PC-9 (cell line): ENCODE data around the gene NDP. TPM values are rescaled to one million over a fixed set of nuclear protein-coding genes. Genes with fewer than 3 reads are reported as not detected.

Experiments used
- BruUV-seq: library from RNA; stranded (reverse); fragments of 400-500 nt; replicated peaks from 2 replicates; lab custom pipeline; 2021; lab: Mats Ljungman, UMichigan
- CTCF ChIA-PET: fragments of 300-600 bp; sonication (Branson Sonifier 250); formaldehyde crosslinking; loops from one replicate; lab custom pipeline; 2022; ENCODE audit warnings: antibody characterized with exemption; lab: Charles Lee
- POLR2A ChIA-PET: fragments of 300-600 bp; sonication (Branson Sonifier 250); formaldehyde crosslinking; loops from one replicate; lab custom pipeline; 2022; ENCODE audit warnings: antibody characterized with exemption; ENCODE audit not compliant: unreplicated experiment; lab: Charles Lee
- DNase-seq, 2 experiments: peaks; one replicate each; pipeline versions ENCODE4 v3.0.0 to v3.0.0-alpha.2; 2015 to 2022; ENCODE audit warnings: mixed read lengths in 1 of 2
- H2AFZ ChIP-seq: fragments of 200-600 bp; sonication (generic); 2 replicates; pipeline ENCODE4 v1.8.1; 2017; ENCODE audit warnings: antibody characterized with exemption
- H3F3A ChIP-seq: fragments of 200-600 bp; sonication (generic); 2 replicates; pipeline ENCODE4 v1.8.1; 2017; ENCODE audit warnings: antibody characterized with exemption, mild to moderate bottlenecking, low read depth; ENCODE audit not compliant: insufficient read depth
- H3K27ac ChIP-seq: fragments of 200-600 bp; sonication (generic); 2 replicates; pipeline ENCODE4 v1.6.1; 2016; ENCODE audit warnings: mixed run types
- H3K27me3 ChIP-seq: fragments of 200-600 bp; sonication (generic); 2 replicates; pipeline ENCODE4 v1.6.1; 2016; ENCODE audit warnings: low read depth, mixed run types; ENCODE audit not compliant: insufficient read depth
- H3K36me3 ChIP-seq: fragments of 200-600 bp; sonication (generic); 2 replicates; pipeline ENCODE4 v1.6.1; 2016; ENCODE audit warnings: low read depth, mixed run types
- H3K4me1 ChIP-seq: fragments of 200-600 bp; sonication (generic); replicated peaks from 2 replicates; pipeline ENCODE4 v1.6.1; 2016; ENCODE audit warnings: mixed run types; ENCODE audit not compliant: insufficient read depth
- H3K4me2 ChIP-seq: fragments of 200-600 bp; sonication (generic); 2 replicates; pipeline ENCODE4 v1.6.1; 2017; ENCODE audit warnings: mixed run types
- H3K4me3 ChIP-seq: fragments of 200-600 bp; sonication (generic); 2 replicates; pipeline ENCODE4 v1.6.1; 2016; ENCODE audit warnings: mixed run types
- H3K79me2 ChIP-seq: fragments of 200-600 bp; sonication (generic); 2 replicates; pipeline ENCODE4 v1.6.1; 2017; ENCODE audit warnings: low read depth, mixed run types
- H3K9me2 ChIP-seq: fragments of 200-600 bp; sonication (generic); 2 replicates; pipeline ENCODE4 v1.8.1; 2017; ENCODE audit warnings: mild to moderate bottlenecking; ENCODE audit not compliant: insufficient read depth
- H3K9me3 ChIP-seq: fragments of 200-600 bp; sonication (generic); 2 replicates; pipeline ENCODE4 v1.8.1; 2016; ENCODE audit warnings: low read depth; ENCODE audit not compliant: insufficient read depth
- H4K20me1 ChIP-seq: fragments of 200-600 bp; sonication (generic); 2 replicates; pipeline ENCODE4 v1.8.1; 2017; ENCODE audit not compliant: insufficient read depth
- EZH2 ChIP-seq: fragments of 200-600 bp; sonication (generic); IDR thresholded peaks from 2 replicates; pipeline ENCODE4 v1.8.0; 2017; ENCODE audit warnings: antibody characterized with exemption, low read depth
- intact Hi-C: fragments of 100-400 bp; cut with micrococcal nuclease; formaldehyde crosslinking; loops from one replicate; pipeline ENCODE4 v1.10.0; 2022; ENCODE audit not compliant: unreplicated experiment
- total RNA-seq: library from RNA; stranded (reverse); gene quantifications from 2 replicates; pipeline ENCODE4 v1.2.3, GENCODE V29; 2021
- TF ChIP-seq, protein P1 (sequence below): fragments of 200-600 bp; sonication (generic); conservative IDR thresholded peaks from 2 replicates; pipeline ENCODE4 v1.6.1; 2017; ENCODE audit warnings: mixed run types, antibody characterized with exemption, mild to moderate bottlenecking, moderate library complexity

NDP gene
- total RNA-seq, 1 experiment from 2014 or later: not detected

DNA sequence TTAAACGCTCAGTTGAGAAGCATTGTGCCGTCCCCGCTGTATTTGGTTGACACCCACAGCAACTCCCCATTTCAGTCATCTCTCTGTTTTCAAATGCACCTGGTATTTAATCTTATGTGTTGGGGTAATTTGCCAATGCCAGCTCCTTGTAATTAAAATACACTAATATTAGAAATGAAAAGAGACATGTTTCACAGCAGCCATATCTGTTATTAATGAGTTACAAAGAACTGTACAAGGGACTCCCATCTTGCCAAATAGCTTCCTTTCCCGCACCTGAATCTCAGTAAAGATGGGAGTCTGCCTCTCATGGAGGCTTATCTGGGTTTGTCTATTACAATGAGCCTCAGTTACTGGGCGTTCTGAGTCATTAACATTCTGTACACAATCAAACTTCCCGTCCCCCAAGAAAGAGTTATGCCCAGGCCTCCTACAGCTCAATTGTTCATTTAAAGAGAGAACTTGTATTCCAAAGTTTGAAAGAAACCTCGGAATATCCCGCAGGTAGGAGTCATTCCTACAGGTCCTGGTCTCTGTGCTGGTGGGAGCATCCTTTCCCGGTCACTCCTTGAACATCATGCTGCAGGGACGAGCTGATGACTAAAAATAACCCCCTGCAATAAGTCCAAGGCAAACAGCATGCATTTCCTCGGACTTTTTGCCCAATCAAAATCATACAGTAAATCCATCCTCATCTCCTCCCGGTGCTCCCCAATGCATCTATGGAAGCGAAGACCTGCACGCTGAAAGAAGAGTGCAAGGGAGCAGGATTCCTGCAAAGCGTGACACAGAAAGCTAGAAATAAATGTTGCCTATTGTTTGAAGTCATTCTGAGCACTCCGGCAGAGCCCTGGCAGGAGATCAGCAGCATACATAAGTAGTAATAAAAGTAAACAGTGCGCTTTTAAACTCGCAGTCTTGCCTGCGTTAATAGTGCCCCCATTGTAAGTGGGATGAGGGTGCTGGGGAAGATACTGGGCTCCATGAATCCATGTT lies 926 bp downstream of the NDP start:
- Histone ChIP-seq H3K79me2 (no peaks in the 10 kb centered on the region), H3K4me1 (no peaks in the 10 kb centered on the region), H3K36me3 (no peaks in the 10 kb centered on the region), H3K27me3 (no peaks in the 10 kb centered on the region), H4K20me1 (no peaks in the 10 kb centered on the region), H3K9me2 (no peaks in the 10 kb centered on the region), H2AFZ (no peak overlapping the region), H3K4me2 (no peak overlapping the region), H3K9me3 (no peaks in the 10 kb centered on the region), H3K4me3 (no peak overlapping the region), H3F3A (no peaks in the 10 kb centered on the region), H3K27ac (no peak overlapping the region)
- intact Hi-C loops: no loop called here
- no peak for DNase-seq
- ChIA-PET POLR2A (interaction anchor here (0.7 kb wide), 1 partner anchor 1001 kb away, joined by 3 read pairs; no protein-coding TSS in a partner anchor), CTCF (no interaction called here)
- no TSS peak for BruUV-seq
- no peak for TF ChIP-seq EZH2
- TF ChIP-seq, protein P1, sequence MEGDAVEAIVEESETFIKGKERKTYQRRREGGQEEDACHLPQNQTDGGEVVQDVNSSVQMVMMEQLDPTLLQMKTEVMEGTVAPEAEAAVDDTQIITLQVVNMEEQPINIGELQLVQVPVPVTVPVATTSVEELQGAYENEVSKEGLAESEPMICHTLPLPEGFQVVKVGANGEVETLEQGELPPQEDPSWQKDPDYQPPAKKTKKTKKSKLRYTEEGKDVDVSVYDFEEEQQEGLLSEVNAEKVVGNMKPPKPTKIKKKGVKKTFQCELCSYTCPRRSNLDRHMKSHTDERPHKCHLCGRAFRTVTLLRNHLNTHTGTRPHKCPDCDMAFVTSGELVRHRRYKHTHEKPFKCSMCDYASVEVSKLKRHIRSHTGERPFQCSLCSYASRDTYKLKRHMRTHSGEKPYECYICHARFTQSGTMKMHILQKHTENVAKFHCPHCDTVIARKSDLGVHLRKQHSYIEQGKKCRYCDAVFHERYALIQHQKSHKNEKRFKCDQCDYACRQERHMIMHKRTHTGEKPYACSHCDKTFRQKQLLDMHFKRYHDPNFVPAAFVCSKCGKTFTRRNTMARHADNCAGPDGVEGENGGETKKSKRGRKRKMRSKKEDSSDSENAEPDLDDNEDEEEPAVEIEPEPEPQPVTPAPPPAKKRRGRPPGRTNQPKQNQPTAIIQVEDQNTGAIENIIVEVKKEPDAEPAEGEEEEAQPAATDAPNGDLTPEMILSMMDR: no peak

DNA sequence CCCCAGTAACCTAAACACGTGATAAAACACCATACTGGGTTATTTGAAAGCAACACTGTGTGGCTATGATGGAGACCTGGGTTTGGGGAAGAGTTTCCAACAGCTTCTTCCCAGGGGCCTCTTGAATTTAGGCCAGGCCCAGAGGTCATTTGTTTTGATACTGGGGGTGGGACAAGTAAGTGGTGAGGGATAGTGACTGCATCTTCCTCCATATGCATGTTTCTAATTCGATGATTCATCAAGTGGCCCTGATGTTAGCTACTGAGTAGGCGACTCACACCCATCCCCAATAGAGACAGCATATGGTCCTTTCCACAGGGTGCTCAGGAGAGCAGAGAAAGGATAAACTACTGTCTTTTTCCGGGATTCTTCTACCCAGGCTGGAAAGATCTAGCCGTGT lies 2.7 kb downstream of the NDP start:
- intact Hi-C loops: no loop called here
- Histone ChIP-seq H3K9me3 (no peaks in the 10 kb centered on the region), H3K4me3 (no peak overlapping the region), H3K36me3 (no peaks in the 10 kb centered on the region), H3K4me2 (no peak overlapping the region), H3F3A (no peaks in the 10 kb centered on the region), H3K4me1 (no peaks in the 10 kb centered on the region), H3K79me2 (no peaks in the 10 kb centered on the region), H4K20me1 (no peaks in the 10 kb centered on the region), H3K27ac (no peak overlapping the region), H3K27me3 (no peaks in the 10 kb centered on the region), H2AFZ (no peak overlapping the region), H3K9me2 (no peaks in the 10 kb centered on the region)
- POLR2A ChIA-PET: no interaction called here
- TF ChIP-seq EZH2: no peak
- TF ChIP-seq, protein P1: no peak
- DNase-seq: no peak
- BruUV-seq: no TSS peak
- CTCF ChIA-PET: interaction anchor here (0.6 kb wide), 1 partner anchor 12 kb away, joined by 7 read pairs; no protein-coding TSS in a partner anchor

DNA sequence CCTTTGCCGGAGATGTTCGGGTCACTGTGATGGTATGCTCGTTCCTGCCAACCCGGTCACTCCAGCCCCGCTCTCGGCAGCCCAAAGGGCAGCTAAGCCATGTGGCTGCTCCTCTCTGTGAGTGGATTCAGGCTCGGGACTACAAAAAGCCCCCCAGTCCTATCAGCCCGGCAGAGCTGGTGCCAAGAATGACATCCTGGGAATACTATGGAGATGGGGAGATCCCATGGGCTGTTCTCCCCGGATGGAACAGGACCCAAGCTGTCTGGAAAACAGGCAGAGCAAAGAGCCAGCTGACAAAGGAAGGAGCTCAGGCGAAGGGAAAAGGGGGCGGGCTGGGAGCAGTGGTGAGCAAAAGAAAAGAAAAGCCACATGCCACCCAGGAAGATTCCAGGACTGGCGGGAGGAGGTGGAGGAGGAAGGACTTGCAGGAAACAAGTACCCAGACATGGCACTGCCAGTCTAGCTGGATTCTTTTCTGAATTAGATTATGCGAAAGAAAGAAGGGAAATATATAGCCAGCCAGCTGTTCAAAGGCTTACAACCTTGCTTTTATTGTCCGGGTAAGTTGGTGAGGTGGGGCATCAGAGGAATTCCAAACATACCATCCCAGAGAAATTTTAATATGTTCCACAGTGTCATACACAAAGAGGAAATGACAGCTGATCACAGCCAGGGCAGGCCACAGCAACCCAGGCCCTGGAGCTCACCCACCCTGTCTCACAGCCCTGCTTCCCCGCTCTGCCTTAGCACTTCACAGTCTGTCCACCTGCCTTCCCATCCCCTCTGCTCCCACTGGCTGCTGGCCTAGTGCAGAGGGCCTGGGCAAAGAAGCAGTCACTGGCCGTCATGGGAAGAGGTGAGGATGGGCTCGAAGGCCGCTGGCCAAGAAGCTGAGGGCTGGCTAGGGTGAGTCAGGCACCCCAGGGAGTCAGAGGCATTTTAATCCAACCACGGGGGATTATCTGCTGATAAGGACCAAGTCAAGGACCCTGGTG lies 3.4 kb downstream of the NDP start:
- ChIA-PET CTCF (interaction anchor here (0.6 kb wide), 1 partner anchor 12 kb away, joined by 7 read pairs; no protein-coding TSS in a partner anchor), POLR2A (interaction anchor here (0.6 kb wide), 1 partner anchor 223 kb away, joined by 5 read pairs; no protein-coding TSS in a partner anchor)
- no peak overlapping the region for H3K4me2 ChIP-seq
- intact Hi-C loops: no loop called here
- no peak overlapping the region for H3K27ac ChIP-seq
- no peaks in the 10 kb centered on the region for H3K36me3 ChIP-seq
- no peaks in the 10 kb centered on the region for H3K9me3 ChIP-seq
- no peaks in the 10 kb centered on the region for H4K20me1 ChIP-seq
- H3F3A ChIP-seq: no peaks in the 10 kb centered on the region
- no TSS peak for BruUV-seq
- no peaks in the 10 kb centered on the region for H3K9me2 ChIP-seq
- no peaks in the 10 kb centered on the region for H3K4me1 ChIP-seq
- H3K27me3 ChIP-seq: no peaks in the 10 kb centered on the region
- TF ChIP-seq, protein P1: no peak
- TF ChIP-seq EZH2: no peak
- H2AFZ ChIP-seq: no peak overlapping the region
- H3K4me3 ChIP-seq: no peak overlapping the region
- H3K79me2 ChIP-seq: no peaks in the 10 kb centered on the region
- DNase-seq: peak in 1 of 2 experiments; percentile 40
